HUES48 (cell line): Measurements from ENCODE around the gene SLC30A2.
"Not testable (repeated sequence)": the region's sequence is repeated elsewhere in the genome, so short reads cannot be mapped to it uniquely, and the experiment has no call there.

Source experiments
- H3K27ac ChIP-seq: one replicate; pipeline ENCODE4 v1.7.0; 2013; ENCODE audit warnings: low read depth, low read length, inconsistent platforms
- H3K27me3 ChIP-seq: 2 replicates; pipeline ENCODE4 v1.6.1; 2013; ENCODE audit warnings: mild to moderate bottlenecking, low read length; ENCODE audit not compliant: control insufficient read depth, insufficient read depth
- H3K36me3 ChIP-seq: 2 replicates; pipeline ENCODE4 v1.6.1; 2013; ENCODE audit warnings: low read length; ENCODE audit not compliant: control insufficient read depth, insufficient read depth
- H3K4me1 ChIP-seq: 2 replicates; pipeline ENCODE4 v1.6.1; 2013; ENCODE audit warnings: mild to moderate bottlenecking, low read length; ENCODE audit not compliant: control insufficient read depth, insufficient read depth
- H3K4me3 ChIP-seq: 2 replicates; pipeline ENCODE4 v1.5.1; 2013; ENCODE audit warnings: mild to moderate bottlenecking, low read depth, low read length
- H3K9ac ChIP-seq: 2 replicates; pipeline ENCODE4 v1.6.1; 2013; ENCODE audit warnings: mild to moderate bottlenecking, low read depth, low read length, moderate library complexity
- H3K9me3 ChIP-seq: 2 replicates; pipeline ENCODE4 v1.6.1; 2013; ENCODE audit warnings: low read length; ENCODE audit not compliant: control insufficient read depth, insufficient read depth

Gene SLC30A2

GRCh38 chr1:26045722-26046245 is at the start of gene SLC30A2:
TSS of gene SLC30A2 (minus strand) at chr1:26046118. CDS start at chr1:26045896, 222 bp downstream.
- H3K4me3 ChIP-seq, result peak within 1 kb of the TSS; percentile 50
- no peaks in the 10 kb centered on the region for H3K36me3 ChIP-seq
- H3K27ac ChIP-seq, result no peak within 1 kb of the TSS
- H3K9ac ChIP-seq, result 0 out of 2 replicates have a peak within 1 kb of the TSS, but pooled peaks have one; percentile 4
- H3K27me3 ChIP-seq, result peaks cover 87% of the 10 kb centered on the region
- H3K9me3 ChIP-seq, result no peaks in the 10 kb centered on the region
- H3K4me1 ChIP-seq, result no peaks in the 10 kb centered on the region; the same call in 1 of the 2 replicates

- Histone ChIP-seq H3K36me3 (no peaks in the 10 kb centered on the region), H3K9me3 (no peaks in the 10 kb centered on the region), H3K27me3 (peaks cover 9% of the 10 kb centered on the region), H3K4me1 (peaks cover 23% of the 10 kb centered on the region), H3K27ac (peak overlapping the region; percentile 59), H3K9ac (no peak overlapping the region), H3K4me3 (no peak overlapping the region)
These were observed 48.9 kb upstream of the SLC30A2 start for GRCh38 chr1:26094677-26095383.

- no peaks in the 10 kb centered on the region for H3K9me3 ChIP-seq
- H3K27ac ChIP-seq, result peak overlapping the region; percentile 59
- no peak overlapping the region for H3K4me3 ChIP-seq
- H3K9ac ChIP-seq, result no peak overlapping the region
- H3K4me1 ChIP-seq, result peaks cover 23% of the 10 kb centered on the region
- no peaks in the 10 kb centered on the region for H3K36me3 ChIP-seq
- peaks cover 9% of the 10 kb centered on the region for H3K27me3 ChIP-seq
These were observed 48.3 kb upstream of the SLC30A2 start for GRCh38 chr1:26094076-26094669.

- H3K36me3 ChIP-seq, H3K9ac ChIP-seq, H3K9me3 ChIP-seq, H3K27me3 ChIP-seq, H3K4me3 ChIP-seq: not testable (repeated sequence)
- Histone ChIP-seq H3K4me1 (peaks cover 23% of the 10 kb centered on the region), H3K27ac (peak overlapping the region; percentile 59)
These were observed 47.7 kb upstream of the SLC30A2 start for GRCh38 chr1:26093569-26093968.

GRCh38 chr1:26092422-26092821 is 46.5 kb upstream of the SLC30A2 start:
- Histone ChIP-seq H3K4me3 (no peak overlapping the region), H3K9ac (no peak overlapping the region), H3K27me3 (peaks cover 9% of the 10 kb centered on the region), H3K9me3 (no peaks in the 10 kb centered on the region), H3K4me1 (peaks cover 23% of the 10 kb centered on the region), H3K36me3 (no peaks in the 10 kb centered on the region), H3K27ac (no peak overlapping the region)

GRCh38 chr1:26090893-26091292 is 45.0 kb upstream of the SLC30A2 start:
- peaks cover 9% of the 10 kb centered on the region for H3K27me3 ChIP-seq
- H3K36me3 ChIP-seq, result no peaks in the 10 kb centered on the region
- H3K4me3 ChIP-seq, result no peak overlapping the region
- no peak overlapping the region for H3K9ac ChIP-seq
- H3K27ac ChIP-seq, result no peak overlapping the region
- peaks cover 23% of the 10 kb centered on the region for H3K4me1 ChIP-seq
- no peaks in the 10 kb centered on the region for H3K9me3 ChIP-seq

GRCh38 chr1:26089125-26089524 is 43.2 kb upstream of the SLC30A2 start:
- no peak overlapping the region for H3K9ac ChIP-seq

GRCh38 chr1:26084844-26085243 is 38.9 kb upstream of the SLC30A2 start:
- Histone ChIP-seq H3K4me3 (no peak overlapping the region), H3K27ac (no peak overlapping the region), H3K9me3 (no peaks in the 10 kb centered on the region), H3K9ac (no peak overlapping the region), H3K4me1 (no peaks in the 10 kb centered on the region), H3K27me3 (no peaks in the 10 kb centered on the region), H3K36me3 (no peaks in the 10 kb centered on the region)

More at GRCh38 chr1:26089125-26089524, 43.2 kb upstream of the SLC30A2 start:
- Histone ChIP-seq H3K9me3 (no peaks in the 10 kb centered on the region), H3K4me3 (no peak overlapping the region), H3K27me3 (peaks cover 6% of the 10 kb centered on the region), H3K36me3 (no peaks in the 10 kb centered on the region), H3K4me1 (peaks cover 10% of the 10 kb centered on the region), H3K27ac (no peak overlapping the region)

- Histone ChIP-seq H3K36me3 (no peaks in the 10 kb centered on the region), H3K4me1 (no peaks in the 10 kb centered on the region), H3K4me3 (no peak overlapping the region), H3K9me3 (no peaks in the 10 kb centered on the region), H3K9ac (no peak overlapping the region), H3K27ac (no peak overlapping the region), H3K27me3 (no peaks in the 10 kb centered on the region)
These were observed 38.2 kb upstream of the SLC30A2 start for GRCh38 chr1:26084091-26084561.

GRCh38 chr1:26083208-26083607 is 37.3 kb upstream of the SLC30A2 start:
- Histone ChIP-seq H3K9ac (no peak overlapping the region), H3K4me3 (no peak overlapping the region), H3K4me1 (no peaks in the 10 kb centered on the region), H3K36me3 (no peaks in the 10 kb centered on the region), H3K9me3 (no peaks in the 10 kb centered on the region), H3K27ac (no peak overlapping the region), H3K27me3 (no peaks in the 10 kb centered on the region)

GRCh38 chr1:26082020-26082350 is 36.1 kb upstream of the SLC30A2 start:
- Histone ChIP-seq H3K4me1 (no peaks in the 10 kb centered on the region), H3K27ac (no peak overlapping the region), H3K9me3 (no peaks in the 10 kb centered on the region), H3K4me3 (no peak overlapping the region), H3K36me3 (no peaks in the 10 kb centered on the region), H3K27me3 (no peaks in the 10 kb centered on the region), H3K9ac (no peak overlapping the region)
